Ecto neural progenitor cell (in vitro differentiated cells): ENCODE data around the gene ALDH3B1.

Experiments
- DNase-seq: peaks from one replicate; pipeline ENCODE4 v3.0.0-alpha.2; 2018; ENCODE audit warnings: low spot score

Gene ALDH3B1

DNA sequence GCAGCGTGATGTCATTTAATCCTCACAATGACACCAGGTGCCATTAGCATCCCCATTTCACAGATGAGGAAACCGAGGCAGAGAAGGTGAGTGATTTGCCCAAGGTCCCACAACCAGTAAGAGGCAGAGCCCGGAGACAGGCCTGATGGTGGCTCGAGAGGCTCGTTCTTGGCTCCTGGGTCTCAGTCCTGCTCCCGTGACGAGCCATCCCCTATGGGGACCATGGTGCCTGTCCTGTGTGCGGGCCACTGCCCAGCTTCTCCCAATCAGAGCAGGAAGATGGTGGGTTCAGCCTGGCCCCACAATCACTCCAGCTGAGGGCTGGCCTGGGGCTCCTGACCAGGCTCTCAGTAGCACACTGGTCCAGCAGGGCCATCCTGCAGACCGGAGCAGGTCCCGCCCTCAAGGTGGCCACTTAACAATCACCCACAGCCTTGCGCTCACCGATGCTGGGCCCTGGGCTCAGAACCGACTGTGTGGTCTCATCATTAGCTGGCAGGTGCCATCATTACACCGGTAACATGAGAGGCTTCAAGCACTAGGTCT lies 3.6 kb downstream of the ALDH3B1 start:
- no peak for DNase-seq

DNA sequence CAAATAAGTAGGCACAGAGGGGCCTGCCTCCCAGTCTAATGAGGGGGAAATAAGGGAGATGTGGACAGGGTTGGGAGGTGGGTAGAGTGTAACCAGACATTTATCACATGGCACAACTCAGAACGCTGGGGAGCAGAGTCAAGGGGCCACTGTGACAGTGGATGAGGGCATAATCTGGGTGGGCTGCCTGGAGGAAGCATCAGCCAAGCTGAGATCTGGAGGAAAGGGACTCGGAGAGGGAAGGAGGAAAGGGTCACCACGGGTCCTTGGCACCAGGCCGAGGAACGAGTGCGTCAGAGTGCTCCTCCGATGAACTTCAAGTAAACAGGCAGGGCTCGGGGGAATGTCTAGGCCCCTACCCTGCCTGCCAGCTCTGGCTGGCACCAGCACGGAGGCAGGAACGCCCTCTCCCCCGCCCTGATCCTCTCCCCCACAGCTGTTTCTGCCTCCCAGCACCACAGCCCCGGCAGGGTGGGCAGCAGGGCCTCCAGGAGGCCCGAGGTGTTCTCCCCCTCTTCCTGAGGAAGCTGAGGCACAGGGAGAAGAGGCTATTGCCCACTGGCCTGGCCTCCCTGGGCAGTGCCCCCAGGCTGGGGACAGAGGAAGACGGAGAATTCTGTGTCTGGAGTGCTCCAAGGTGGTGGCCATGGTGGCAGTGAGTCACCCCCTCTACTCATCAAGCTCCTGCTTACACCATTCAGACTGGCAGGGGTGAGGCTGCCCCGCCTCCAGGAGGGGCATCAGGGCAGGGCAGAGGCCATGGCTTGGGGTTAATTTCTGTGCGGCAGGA lies 4.2 kb downstream of the ALDH3B1 start:
- no peak for DNase-seq

DNA sequence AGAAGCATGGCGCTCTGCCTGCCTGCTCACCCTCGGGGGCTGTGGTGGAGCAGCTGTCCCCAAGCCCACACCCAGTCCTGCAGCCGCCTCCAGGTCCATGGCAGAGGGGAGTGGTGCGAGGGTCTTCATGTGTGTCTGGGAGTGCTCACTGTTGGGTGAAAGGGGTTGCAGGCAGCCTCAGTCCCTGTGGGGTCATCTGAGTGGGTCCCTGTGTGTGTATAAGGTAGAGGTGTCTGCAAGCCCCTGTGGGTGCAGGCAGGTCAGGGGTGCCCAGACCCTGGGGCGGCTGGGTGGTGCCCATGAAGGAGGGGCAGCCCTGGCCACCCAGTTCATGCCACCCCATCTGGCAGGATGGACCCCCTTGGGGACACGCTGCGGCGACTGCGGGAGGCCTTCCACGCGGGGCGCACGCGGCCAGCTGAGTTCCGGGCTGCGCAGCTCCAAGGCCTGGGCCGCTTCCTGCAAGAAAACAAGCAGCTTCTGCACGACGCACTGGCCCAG lies 4.9 kb downstream of the ALDH3B1 start:
- DNase-seq, result no peak

DNA sequence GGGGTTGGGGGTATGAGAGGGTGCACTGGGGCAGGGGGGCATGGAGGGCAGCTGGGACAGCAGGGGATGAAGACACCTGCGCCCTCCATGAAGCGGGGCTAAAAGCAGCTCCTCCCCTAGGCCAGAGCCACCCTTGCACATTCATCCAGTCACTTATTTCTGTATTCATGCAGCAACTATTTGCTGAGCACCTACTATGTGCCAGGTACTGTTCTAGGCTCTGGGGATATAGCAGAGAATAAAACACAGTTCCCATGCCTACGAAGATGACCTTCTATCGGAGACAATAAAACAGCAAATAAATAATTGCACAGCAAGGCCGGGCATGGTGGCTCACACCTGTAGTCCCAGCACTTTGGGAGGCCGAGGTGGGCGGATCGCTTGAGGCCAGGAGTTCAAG lies 5.3 kb downstream of the ALDH3B1 start:
- DNase-seq, result no peak

DNA sequence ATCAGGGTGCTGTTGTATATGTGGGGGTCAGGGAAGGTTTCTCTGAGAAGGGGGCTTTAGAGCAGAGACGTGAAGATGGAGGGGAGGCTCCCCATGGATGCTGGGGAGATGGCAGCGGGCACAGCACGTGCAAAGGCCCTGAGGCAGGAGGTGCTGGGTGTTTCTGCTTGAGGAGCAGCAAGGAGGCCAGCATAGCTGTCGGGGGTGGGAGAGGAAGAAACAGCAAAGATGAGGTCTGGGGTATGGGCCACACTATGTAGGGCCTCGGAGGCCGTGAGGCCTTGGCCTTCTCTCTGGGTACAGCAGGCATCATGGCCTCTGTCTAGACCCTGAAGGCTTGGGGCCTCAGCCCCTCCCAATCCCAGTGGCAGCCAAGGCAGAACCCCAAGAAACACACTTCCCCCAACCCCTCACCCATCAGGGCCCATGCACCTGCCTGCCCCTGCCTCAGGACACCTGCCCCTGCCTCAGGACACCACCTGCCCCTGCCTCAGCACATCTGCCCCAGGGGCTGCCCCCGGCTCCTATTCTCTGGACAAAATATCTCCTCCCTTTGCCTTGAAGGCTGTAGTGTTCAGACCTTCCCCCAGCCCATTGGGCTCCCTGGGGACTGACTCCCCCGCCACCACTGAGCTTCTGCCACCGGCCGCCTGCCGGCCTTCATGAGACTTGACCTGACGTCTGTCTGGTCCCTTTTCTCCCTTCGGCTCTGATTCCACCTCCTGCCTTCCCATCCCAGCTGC lies 6.2 kb downstream of the ALDH3B1 start:
- no peak for DNase-seq

DNA sequence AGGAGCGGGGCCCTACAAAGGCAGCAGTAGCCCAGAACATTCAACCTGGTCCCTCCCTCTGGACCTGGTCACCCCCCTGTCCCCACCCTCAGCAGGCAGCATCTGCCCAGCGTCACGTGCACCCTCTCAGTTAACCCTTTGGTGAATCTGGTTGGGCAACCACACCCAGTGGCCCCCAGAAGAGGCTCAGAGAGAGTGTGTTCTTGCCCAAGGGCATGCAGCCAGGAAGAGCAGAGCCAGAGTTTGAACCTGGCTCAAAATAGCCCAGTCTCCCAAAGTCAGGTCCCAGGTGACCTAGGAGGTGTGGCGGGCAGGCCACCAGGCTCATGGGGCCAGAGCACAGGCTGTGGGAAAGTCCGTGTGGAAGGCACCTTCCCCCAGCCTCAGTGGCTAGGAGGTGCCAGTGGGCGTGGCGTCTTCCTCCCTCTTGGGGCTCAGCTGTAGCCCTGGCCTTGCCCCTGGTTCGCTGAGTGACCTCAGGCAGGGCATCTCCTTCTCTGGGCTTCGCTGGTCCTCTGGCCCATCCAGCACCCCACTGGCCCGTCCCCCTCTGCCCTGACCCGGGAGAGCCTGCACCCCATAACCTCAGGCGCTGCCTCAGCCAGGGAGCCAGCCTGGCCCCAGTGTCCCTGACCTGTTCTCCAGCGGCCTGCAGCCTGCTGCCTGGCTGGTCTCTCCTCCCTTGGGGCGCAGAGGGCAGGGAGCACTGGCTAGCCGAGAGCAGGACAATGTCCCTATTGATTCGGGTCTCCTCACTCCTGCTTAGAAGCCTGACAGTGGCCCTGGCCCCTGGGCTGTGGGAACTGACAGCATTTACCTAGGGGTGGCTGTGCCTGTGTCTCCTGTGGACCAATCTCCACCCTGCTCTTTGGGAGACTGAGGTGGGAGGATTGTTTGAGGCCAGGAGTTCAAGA lies 7.0 kb downstream of the ALDH3B1 start:
- DNase-seq, result no peak

DNA sequence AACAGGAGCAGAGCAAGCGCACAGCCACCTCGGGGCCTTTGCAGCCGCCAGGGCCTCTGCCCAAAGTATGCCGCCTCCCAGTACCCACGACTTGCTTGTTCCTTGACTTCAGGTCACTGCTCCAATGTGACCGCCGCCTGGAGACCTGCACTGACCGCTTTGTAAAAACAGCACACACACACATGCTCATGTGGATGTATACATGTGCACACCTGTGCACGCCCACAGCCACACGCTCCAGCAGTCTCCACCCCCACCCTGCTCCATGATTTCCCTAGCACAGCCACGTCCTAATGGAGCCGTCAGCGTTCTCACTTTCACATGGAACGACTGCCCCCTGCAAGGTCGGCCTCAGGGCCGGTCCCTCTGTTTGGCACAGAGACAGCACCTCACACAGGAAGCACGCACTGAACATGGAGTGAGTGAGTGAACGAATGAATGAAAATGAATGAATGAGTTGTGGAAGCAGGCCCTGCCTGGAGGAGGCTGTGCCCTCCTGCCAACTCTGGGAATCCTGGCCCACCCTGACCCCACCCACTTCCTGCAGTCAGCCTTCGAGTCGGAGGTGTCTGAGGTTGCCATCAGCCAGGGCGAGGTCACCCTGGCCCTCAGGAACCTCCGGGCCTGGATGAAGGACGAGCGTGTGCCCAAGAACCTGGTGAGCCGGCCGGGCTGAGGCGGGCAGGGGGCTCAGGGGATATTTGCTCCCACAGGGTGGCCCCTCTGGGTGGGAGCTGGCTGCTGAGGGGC lies 8.0 kb downstream of the ALDH3B1 start:
- no peak for DNase-seq

DNA sequence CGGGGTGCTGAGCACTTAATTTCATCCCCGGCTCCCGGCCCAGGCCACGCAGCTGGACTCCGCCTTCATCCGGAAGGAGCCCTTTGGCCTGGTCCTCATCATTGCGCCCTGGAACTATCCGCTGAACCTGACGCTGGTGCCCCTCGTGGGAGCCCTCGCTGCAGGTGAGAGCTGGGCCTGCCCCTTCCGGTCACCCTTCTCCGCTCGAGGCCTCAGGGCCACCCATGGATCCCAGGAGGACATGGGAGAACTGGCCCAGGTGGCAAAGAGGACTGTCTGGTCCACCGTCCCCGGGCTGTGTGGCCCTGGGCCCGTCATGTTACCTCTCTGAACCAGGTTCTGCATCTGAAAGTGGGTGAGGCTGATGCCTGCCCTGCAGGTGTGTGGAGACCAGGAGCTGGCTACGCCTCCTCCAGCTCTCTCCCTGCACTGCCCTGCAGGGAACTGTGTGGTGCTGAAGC lies 8.6 kb downstream of the ALDH3B1 start:
- DNase-seq, result no peak

DNA sequence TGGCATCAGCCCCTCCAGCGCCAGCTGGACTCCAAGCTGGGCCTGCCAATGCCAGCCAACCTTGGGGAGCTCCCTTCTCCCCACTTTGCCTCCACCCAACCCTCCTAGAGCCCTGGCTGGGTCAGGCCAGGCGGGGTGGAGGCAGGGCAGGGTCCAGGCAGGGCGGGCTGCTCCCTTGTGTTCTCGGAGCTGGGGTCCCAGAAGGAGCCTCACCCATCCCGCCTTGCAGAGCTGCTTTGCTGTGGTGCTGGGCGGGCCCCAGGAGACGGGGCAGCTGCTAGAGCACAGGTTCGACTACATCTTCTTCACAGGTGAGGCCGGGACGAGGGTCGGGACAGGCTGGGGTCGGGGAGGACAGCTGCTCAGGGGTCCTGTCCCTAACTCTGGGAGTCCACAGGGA lies 9.4 kb downstream of the ALDH3B1 start:
- no peak for DNase-seq

DNA sequence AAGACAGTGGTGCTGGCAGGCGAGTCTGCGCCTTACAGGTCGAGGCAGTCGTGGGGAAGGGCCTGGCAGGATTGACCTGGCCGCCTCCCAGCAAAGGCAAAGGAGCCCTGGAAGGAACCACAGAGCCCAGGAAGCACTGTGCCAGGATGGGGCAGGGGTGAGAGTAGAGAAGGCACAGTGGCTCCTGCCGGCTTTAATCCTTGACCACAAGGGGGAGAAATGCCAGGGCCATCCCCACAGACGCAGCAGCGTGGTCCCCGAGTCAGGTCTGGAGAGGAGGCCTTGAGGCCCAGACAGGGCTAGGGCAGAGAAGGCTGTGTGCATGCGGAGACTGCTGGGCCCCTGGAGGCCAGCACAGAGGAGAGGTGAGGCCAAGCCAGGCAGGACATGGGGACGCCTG lies 10.4 kb downstream of the ALDH3B1 start:
- DNase-seq, result peak; percentile 61

DNA sequence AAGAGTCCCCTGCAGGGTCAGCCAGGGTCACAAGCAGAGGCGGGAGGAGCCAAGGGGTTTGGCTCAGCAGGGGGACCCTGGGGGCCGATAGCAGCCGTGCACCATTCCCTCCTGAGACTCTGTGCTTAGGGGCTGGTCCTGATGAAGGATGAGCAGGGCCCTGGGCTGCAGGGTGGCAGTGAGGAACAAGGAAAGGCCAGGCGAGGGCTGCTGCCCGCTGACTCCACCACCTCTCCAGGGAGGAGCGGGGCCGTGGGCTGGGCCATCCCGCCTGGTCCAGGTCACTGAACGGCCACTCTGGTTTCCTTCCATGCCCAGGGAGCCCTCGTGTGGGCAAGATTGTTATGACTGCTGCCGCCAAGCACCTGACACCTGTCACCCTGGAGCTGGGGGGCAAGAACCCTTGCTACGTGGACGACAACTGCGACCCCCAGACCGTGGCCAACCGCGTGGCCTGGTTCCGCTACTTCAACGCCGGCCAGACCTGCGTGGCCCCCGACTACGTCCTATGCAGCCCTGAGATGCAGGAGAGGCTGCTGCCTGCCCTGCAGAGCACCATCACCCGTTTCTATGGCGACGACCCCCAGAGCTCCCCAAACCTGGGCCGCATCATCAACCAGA lies 11.2 kb downstream of the ALDH3B1 start:
- DNase-seq, result peak; percentile 68

DNA sequence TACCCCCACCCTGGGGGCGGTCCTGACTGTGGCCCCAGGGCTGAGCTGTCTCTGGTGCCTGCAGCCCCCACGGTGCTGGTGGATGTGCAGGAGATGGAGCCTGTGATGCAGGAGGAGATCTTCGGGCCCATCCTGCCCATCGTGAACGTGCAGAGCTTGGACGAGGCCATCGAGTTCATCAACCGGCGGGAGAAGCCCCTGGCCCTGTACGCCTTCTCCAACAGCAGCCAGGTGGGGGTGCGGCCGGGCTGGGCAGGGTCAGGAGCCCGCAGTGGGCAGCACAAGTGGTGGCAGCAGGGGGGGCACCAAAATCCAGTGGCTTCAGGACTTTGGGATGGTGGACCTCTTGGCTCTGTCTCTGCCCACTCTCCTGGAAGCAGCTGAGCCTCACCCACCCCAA lies 12.4 kb downstream of the ALDH3B1 start:
- DNase-seq, result no peak

DNA sequence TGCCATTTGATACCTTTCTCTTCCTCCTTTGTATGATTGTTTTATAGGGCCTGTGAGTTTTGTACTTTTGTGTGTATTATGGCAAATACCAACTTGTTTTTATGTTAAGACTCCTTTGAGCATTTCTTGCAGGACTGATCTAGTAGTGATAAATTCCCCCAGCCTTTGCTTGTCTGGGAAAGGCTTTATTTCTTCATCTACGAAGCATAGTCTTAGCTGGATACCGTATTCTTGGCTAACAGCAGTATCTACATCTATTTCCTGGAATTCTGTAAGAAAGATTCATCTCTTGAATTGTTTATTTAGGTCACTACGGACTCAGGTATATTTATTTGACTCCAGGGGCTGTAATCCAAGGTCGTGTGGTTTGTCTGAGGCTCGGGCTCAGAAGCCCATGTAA lies 14.4 kb downstream of the ALDH3B1 start:
- DNase-seq, result no peak

DNA sequence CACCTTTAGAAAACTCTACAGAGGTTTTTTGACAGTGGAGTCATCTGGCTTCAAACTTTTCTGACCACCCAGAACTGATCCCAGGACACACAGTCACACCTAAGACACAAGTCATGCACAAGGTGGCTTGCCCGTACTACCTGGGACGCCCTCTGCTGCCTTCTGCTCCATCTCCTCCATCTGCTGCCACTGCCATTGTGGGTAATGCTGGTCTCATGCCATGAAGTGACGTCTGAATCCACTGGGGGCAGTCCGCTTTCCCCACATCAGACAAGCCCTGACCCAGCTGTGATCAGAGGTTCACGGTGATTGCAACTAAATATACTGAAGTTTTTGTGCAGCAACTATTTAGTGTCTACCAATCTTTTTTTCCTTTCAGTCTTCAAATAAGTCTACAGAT lies 14.9 kb downstream of the ALDH3B1 start:
- no peak for DNase-seq

DNA sequence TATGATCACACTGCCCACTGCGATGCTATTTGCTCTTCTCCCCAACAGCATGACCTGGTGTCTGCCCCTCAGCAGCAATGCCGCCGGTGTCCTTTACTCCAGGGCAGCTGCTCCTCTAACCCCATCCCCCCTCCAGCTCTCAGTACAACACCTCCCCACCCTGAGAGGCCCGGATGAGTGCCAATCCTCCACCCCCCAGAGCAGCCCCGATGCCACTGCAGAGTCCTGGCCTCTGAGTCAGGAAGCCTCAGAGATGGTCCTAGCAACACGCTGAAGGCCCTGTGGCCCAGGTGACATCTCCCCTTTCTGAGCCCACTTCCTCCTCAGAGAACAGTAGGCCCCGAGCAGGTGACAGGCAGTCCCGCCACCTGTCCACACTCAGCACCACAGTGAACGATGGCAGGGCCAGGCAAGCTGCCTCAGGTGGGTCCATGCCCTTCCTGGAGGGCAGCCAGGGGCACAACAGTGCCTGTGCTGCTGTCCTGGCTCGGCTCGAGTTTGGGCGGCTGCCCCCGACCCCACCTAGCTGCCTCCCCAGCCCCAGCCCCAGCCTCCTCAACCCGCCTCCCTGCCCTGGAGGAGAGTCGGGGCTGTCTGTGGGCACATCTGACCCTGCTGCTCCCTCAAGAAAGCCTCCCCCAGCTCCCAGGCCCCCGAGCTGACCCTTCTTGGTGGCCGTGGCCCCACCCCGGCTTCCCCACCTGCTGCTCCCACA lies 16.4 kb downstream of the ALDH3B1 start:
- no peak for DNase-seq

DNA sequence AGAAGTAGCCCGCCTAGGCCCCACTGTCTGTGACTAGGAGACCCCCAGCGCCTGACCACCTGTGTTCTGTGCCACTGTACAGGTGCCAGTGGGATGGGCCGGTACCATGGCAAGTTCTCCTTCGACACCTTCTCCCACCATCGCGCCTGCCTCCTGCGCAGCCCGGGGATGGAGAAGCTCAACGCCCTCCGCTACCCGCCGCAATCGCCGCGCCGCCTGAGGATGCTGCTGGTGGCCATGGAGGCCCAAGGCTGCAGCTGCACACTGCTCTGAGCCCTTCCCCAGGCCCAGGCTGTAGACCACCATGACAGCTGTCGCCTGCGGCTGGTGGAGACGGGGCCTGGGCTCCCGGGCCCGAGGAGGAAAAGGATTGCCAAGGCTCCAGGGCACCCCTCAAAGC lies 17.5 kb downstream of the ALDH3B1 start:
- DNase-seq, result no peak

DNA sequence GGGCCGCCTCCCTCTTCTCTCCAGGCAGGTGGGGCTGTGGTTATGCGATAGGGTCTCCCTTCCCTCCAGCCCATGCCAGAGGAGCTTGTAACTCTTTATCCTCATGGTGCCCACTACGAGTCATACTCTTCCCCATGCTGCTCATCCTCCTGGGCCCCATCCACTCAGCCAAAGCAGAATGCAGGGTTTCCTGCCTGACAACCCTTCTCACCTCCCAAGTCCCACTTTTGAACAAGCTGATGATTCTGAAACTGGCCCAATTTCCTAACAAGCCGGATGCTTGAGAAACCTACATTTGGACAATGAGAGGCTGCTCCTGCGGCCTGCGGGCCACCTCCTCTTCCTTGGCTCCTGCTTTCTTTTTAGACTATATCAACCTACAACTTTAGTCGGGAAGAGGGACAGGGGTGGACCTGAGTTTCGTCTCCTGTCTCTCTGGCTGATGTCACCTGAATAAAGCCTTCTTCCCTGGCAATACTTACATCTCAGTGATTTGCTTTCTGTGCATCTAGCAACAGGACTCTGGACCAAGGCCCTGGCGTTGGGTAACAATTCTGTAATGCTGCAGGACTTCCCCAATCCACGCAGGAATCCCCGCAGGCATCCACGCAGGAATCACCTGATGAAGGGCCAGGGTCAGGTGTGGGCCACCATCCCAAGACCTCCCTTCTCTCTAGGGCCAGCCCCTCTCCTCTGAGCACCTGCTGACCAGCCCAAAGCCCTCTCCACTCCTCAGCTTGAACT lies 18.8 kb downstream of the ALDH3B1 start:
- DNase-seq, result no peak

DNA sequence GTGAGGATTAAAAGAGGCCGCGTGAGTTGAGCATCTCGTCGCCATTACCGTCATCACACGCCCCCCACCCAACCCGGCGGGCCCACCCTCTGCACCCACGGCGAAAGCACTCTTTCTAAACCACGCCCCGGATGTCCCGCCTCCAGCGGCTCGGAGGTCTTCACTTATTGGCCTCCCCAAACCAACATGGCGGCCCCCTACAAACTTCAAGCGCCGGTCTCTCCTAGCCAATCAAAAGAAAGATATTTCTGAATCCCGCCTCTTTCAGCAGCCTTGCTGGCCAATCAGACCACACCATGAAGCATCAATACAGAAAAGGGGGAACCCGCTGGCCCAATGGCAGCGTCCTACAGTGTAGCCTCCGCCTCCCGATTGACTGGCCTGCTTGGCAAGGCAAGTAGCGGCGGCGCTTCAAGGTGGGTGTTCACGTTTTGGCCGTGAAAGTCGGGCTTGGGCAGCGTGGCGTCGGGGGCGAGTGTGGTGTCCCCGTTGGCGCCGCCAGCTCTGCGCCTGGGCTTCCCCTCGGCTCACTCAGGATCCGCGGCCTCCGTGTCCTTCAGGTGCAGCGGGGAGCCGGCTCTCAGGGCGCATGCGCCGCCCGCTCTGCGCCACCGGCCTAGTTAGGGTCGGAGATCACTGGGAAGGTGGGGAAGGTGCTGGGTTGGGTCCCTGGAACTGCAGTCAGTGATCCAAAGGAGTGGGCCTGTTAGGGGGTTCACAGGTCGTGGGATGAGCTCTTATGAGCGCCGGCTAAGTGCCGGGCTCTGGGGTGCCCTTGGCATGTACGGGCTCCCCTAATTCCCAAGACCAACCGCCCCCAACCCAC lies 20.4 kb downstream of the ALDH3B1 start, which contains the start of gene NDUFS8:
NDUFS8 (plus strand) TSS at position 364 of the 826 bp plus-strand sequence. CDS start 1,471 bp downstream, outside the sequence.
- DNase-seq, result peak; percentile 97
